Activated T-helper 1 cell treated with anti-CD3 and anti-CD28 coated beads, Interleukin-12 subunit alpha, Interleukin-12 subunit beta, Interleukin-2, Interleukin-4 antibody, amounts not matched to agents 30 ng/mL and 10 ng/mL and 1 ng/mL, durations not matched to agents 14 hours and 24 hours and 36 hours (primary cell): ENCODE measurements around the gene SMAD3. TPM values are rescaled to one million over a fixed set of nuclear protein-coding genes. Genes with fewer than 3 reads are reported as not detected.

ENCODE experiments used
- DNase-seq: peaks from one replicate; pipeline ENCODE4 v3.0.0; 2021; ENCODE audit warnings: low spot score
- H3K27ac Mint-ChIP-seq: one replicate; pipeline ENCODE4 v1.8.0; 2021; ENCODE audit warnings: mild to moderate bottlenecking, mixed read lengths
- H3K27me3 Mint-ChIP-seq: one replicate; pipeline ENCODE4 v1.8.0; 2022; ENCODE audit warnings: mild to moderate bottlenecking, moderate library complexity, mixed read lengths; ENCODE audit not compliant: insufficient read depth
- H3K36me3 Mint-ChIP-seq: one replicate; pipeline ENCODE4 v1.8.0; 2021; ENCODE audit warnings: low read depth, mixed read lengths
- H3K4me1 Mint-ChIP-seq: one replicate; pipeline ENCODE4 v1.8.0; 2021; ENCODE audit warnings: low read depth, mixed read lengths
- H3K4me3 Mint-ChIP-seq: one replicate; pipeline ENCODE4 v1.8.0; 2021; ENCODE audit warnings: mild to moderate bottlenecking, moderate library complexity, mixed read lengths
- H3K9me3 Mint-ChIP-seq: one replicate; pipeline ENCODE4 v1.8.0; 2021; ENCODE audit warnings: mixed read lengths
- intact Hi-C: fragments of 100-400 bp; cut with micrococcal nuclease; formaldehyde crosslinking; loops from one replicate; pipeline ENCODE4 v1.15.1; 2024
- total RNA-seq: library from RNA; stranded (reverse); gene quantifications from 2 replicates; pipeline ENCODE4 v1.2.3, GENCODE V29; 2022

The SMAD3 gene
- total RNA-seq, 1 donor from 2014 or later: 80.4 TPM

DNA sequence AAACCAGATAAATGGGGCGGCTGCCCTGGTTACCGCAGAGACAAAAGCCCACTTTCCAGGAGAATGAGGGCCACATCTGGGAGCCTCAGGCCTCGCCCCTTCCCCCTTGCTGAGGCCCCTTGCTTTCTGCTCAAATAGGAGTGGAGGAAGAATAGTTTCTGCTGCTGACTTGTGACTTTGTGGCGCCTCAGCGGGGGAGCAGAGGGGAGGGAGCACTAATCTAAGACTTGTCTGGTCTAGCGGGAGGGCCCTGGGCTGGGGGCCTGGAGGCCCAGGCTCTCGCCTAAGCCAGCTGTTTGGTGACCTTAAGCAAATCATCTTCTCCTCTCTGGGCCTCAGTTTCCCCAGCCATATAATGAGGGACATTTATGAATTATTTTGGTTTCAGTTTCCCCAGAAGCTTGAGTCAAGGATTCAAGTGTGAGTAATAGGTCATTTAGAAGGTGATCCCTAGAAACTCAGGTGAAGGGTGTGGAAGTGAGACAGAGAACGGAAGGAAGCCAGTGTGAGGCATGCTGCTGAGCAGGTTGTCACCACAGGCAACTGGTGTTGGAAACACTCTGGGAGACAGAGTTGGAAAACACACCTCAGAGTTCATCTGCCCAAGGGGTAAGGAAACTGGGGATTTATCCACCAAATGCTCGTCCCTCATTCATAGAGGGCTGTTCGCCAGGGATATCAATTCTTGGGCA lies 25.9 kb upstream of the SMAD3 start:
- intact Hi-C loops: loop anchor here (2.0 to 5.0 kb wide), 2 partner anchors 15 to 268 kb away; no protein-coding TSS in a partner anchor
- Mint-ChIP-seq H3K4me1 (peaks cover 22% of the 10 kb centered on the region), H3K36me3 (no peaks in the 10 kb centered on the region)

DNA sequence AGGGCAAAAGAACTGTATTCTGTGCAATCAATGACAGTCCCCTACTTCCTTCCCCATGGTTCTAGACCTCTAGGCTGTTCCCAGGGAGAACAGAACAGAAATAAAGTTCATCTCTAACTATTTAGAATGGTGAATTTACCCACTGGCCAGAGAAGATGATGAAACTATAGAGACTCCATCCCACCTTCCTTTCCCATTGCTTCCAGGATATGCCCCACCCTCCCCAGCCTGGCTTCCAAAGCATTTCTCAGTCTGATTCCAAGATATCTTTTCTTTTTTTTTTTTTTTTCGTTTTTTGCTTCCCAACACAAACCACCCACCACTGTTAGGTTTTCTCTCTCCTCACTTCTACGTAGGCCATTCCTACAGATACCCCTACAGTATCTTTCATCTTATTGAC lies 25.1 kb upstream of the SMAD3 start:
- intact Hi-C loops: no loop called here
- no peaks in the 10 kb centered on the region for H3K36me3 Mint-ChIP-seq
- H3K4me3 Mint-ChIP-seq: no peak overlapping the region
- DNase-seq: no peak
- H3K9me3 Mint-ChIP-seq: no peaks in the 10 kb centered on the region
- no peaks in the 10 kb centered on the region for H3K27me3 Mint-ChIP-seq
- H3K4me1 Mint-ChIP-seq: peaks cover 15% of the 10 kb centered on the region
- H3K27ac Mint-ChIP-seq: no peak overlapping the region

More for the DNA sequence above, 25.9 kb upstream of the SMAD3 start:
- Mint-ChIP-seq H3K27me3 (peaks cover 3% of the 10 kb centered on the region), H3K4me3 (peak overlapping the region; percentile 51), H3K9me3 (no peaks in the 10 kb centered on the region), H3K27ac (peak overlapping the region; percentile 77)
- no peak for DNase-seq

DNA sequence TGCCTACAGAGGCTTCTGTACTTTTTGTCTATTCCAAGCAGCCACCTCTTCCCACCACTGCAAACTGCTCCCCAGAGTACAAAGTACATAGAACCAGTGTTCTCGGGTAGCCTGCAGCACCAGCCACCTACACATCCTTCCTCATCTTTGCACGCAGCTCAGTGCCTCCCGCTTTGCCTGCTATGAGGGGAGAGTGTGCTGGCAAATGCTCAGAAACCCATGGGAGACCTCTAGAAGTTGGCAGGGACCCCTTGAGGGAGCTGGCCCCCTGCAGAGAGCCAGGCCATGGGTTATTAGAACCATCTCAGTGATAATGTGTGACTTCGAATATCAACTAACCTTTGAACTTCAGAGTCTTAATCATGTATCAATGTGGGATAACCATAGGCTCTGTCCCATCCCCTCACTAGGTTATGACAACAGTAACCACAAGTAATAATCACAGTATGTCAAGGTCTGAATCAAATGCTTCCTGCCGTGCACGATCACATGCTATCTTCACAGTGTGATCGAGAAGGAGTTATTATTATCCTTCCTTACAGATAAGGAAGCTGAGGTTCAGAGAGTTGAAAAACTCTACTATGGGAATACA lies 22.8 kb upstream of the SMAD3 start:
- Mint-ChIP-seq H3K27me3 (no peaks in the 10 kb centered on the region), H3K9me3 (no peaks in the 10 kb centered on the region)

DNA sequence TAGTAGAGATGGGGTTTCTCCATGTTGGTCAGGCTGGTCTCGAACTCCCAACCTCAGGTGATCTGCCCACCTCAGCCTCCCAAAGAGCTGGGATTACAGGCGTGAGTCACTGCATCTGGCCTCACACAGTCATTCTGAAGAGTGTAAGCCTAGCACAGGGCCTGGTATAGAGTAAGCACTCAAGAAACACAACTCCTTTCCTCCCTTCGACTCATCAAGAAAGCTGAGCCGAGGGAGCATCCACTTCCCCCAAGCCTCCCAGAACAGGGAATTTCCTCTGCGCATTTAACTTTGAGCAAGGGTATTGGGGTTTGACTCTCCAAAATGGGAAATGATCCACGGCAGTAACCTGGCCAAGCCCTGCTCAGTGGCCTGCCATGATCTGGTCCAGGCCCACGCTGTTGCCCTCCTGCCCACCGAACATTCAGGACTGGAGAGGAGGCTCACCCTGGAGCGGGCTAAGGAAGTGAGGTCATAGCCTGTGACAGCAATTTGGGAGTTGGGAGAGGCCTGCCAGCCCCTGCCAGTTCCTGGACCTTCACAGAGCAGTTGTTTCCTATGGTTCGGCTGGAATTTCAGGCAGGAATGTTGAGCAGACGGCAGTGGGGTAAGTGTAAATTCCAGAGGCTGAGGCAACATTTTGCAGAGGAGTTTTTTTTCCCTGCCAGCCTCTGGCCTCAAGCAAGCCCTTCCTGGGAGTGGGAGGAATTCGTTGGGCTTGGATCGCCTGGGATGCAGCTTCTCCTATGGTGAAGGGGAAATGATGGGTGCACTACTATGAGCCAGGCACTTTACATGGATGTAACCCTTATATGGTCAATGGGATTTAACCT lies 21.2 kb upstream of the SMAD3 start:
- Mint-ChIP-seq H3K27me3 (no peaks in the 10 kb centered on the region), H3K27ac (no peak overlapping the region), H3K4me1 (peaks cover 15% of the 10 kb centered on the region), H3K4me3 (no peak overlapping the region), H3K9me3 (no peaks in the 10 kb centered on the region), H3K36me3 (no peaks in the 10 kb centered on the region)
- intact Hi-C loops: no loop called here
- DNase-seq: no peak

More for the DNA sequence above, 22.8 kb upstream of the SMAD3 start:
- H3K36me3 Mint-ChIP-seq: no peaks in the 10 kb centered on the region
- intact Hi-C loops: no loop called here
- no peak overlapping the region for H3K27ac Mint-ChIP-seq
- H3K4me3 Mint-ChIP-seq: no peak overlapping the region
- no peak for DNase-seq
- H3K4me1 Mint-ChIP-seq: peaks cover 15% of the 10 kb centered on the region

- intact Hi-C loops: no loop called here
- Mint-ChIP-seq H3K36me3 (peaks cover 5% of the 10 kb centered on the region), H3K27me3 (no peaks in the 10 kb centered on the region), H3K9me3 (no peaks in the 10 kb centered on the region), H3K4me3 (no peak overlapping the region), H3K4me1 (peaks cover 31% of the 10 kb centered on the region), H3K27ac (no peak overlapping the region)
- DNase-seq: no peak
Observed at GRCh38 chr15:67047149-67047661, 18.2 kb upstream of the SMAD3 start.

GRCh38 chr15:67048281-67049279 lies 16.8 kb upstream of the SMAD3 start:
- no peak overlapping the region for H3K27ac Mint-ChIP-seq
- peaks cover 25% of the 10 kb centered on the region for H3K4me1 Mint-ChIP-seq

DNA sequence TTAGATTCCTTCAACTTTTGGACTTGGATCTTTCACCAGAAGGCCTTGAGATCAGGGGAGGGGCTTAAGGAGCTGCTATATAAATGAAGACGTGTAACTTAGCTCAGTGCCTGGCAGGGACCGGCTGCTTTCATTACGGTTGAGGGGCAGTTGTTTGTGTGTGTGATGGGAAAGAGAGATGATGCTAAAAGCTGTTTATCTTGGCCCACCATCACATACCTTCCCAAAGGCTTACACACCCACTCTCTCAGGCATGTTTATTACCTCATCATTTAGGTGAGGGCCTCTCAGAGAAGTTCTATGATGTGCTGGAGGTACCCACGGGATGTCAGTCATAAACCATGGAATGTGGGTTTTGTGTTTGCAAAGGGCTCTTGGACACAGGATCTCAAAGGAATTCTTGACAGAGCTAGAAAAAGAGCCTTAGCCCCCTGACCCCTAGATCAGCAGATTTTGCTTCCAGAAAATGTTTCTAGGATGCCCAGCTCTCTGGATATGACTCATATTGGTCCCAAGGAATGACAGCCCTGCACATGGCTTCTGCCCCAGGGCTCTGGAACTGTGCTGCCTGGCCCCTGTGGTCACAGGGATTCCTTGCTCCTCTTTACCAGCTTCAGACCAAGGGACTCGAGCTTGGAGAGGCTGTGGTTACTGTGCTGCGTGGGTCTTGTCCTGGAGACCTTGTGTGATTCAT lies 15.9 kb upstream of the SMAD3 start:
- Mint-ChIP-seq H3K4me1 (peaks cover 28% of the 10 kb centered on the region), H3K27ac (no peak overlapping the region), H3K9me3 (no peaks in the 10 kb centered on the region)

More at GRCh38 chr15:67048281-67049279, 16.8 kb upstream of the SMAD3 start:
- Mint-ChIP-seq H3K36me3 (peaks cover 5% of the 10 kb centered on the region), H3K27me3 (no peaks in the 10 kb centered on the region), H3K4me3 (no peak overlapping the region), H3K9me3 (no peaks in the 10 kb centered on the region)
- intact Hi-C loops: no loop called here
- DNase-seq: no peak

DNA sequence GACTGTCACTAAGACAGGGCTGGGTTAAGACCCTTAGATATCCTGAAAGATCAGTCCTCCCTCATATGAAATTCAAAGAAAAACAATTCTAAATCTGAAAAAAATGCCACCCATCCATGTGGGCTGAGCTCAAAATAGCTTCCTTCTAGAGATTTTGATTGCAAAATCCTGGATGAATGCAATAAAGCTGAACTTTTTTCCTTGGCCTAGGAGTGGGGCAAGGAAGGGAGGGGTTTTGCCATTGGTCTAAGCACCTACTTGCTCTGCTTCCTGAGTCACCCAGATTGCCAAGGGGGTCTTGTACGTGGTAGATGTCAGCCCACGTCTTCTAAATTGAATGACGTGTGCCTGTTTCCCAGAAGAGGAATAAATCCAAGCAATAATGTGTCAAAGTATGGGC lies 15.3 kb upstream of the SMAD3 start:
- Mint-ChIP-seq H3K4me3 (no peak overlapping the region), H3K27ac (no peak overlapping the region), H3K27me3 (no peaks in the 10 kb centered on the region), H3K4me1 (peaks cover 33% of the 10 kb centered on the region), H3K9me3 (no peaks in the 10 kb centered on the region), H3K36me3 (peaks cover 5% of the 10 kb centered on the region)
- DNase-seq: no peak
- intact Hi-C loops: no loop called here

More for the DNA sequence above, 15.9 kb upstream of the SMAD3 start:
- no peaks in the 10 kb centered on the region for H3K27me3 Mint-ChIP-seq
- intact Hi-C loops: no loop called here
- peaks cover 5% of the 10 kb centered on the region for H3K36me3 Mint-ChIP-seq
- H3K4me3 Mint-ChIP-seq: no peak overlapping the region
- DNase-seq: no peak

- Mint-ChIP-seq H3K27ac (peak overlapping the region; percentile 2), H3K4me3 (no peak overlapping the region), H3K36me3 (peaks cover 5% of the 10 kb centered on the region), H3K4me1 (peaks cover 34% of the 10 kb centered on the region), H3K9me3 (no peaks in the 10 kb centered on the region), H3K27me3 (no peaks in the 10 kb centered on the region)
- intact Hi-C loops: no loop called here
- DNase-seq: no peak
Observed at GRCh38 chr15:67050522-67051087, 14.8 kb upstream of the SMAD3 start.

- H3K36me3 Mint-ChIP-seq: peaks cover 5% of the 10 kb centered on the region
- H3K4me1 Mint-ChIP-seq: peaks cover 34% of the 10 kb centered on the region
- H3K4me3 Mint-ChIP-seq: no peak overlapping the region
- no peak overlapping the region for H3K27ac Mint-ChIP-seq
- no peaks in the 10 kb centered on the region for H3K27me3 Mint-ChIP-seq
- H3K9me3 Mint-ChIP-seq: no peaks in the 10 kb centered on the region
- intact Hi-C loops: no loop called here
- no peak for DNase-seq
Observed at GRCh38 chr15:67051088-67052045, 14.0 kb upstream of the SMAD3 start.

DNA sequence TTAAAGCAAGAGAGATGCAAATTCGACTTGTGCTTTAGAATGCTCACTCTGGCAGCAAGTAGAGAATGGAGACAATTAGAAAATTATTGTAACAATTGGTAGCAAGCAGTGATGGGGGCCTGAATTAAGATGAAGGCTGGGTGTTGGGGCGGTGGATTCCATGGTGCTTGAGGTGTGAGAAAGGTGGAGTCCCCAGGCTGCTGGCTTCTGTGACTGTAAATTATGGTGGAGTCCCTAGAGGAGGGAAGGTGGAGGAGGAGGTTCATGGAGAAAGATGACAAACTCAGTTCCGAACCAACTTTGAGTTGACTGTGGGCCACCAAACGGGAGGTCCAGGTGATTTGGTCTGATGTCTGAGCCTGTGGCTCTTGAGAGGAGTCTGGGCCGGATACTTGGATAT lies 10.7 kb upstream of the SMAD3 start:
- Mint-ChIP-seq H3K27me3 (no peaks in the 10 kb centered on the region), H3K9me3 (no peaks in the 10 kb centered on the region), H3K4me1 (peaks cover 38% of the 10 kb centered on the region), H3K4me3 (no peak overlapping the region), H3K27ac (no peak overlapping the region), H3K36me3 (peaks cover 5% of the 10 kb centered on the region)
- no peak for DNase-seq
- intact Hi-C loops: no loop called here
